ENCODE data around the gene RCAN3.
"Not testable (repeated sequence)": the region's sequence is repeated elsewhere in the genome, so short reads cannot be mapped to it uniquely, and the experiment has no call there.

The RCAN3 gene

DNA sequence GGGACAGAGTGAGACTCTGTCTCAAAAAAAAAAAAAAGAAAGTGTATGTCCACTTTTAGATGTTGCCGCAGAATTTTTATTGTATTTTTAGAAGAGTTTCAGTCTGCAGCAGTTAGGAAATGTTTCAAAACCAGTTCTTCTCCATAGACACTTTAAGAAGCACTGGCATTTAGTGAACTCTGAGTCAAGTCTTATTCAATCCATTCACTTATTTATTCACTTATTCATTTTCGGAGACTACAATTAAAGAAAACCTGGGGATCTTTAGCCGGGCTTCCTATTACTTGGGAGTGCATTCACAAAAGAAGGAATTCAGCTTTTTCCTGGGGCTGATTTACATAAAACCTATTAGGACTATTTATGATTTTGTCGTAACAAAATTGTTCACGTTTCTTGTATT lies 12.3 kb downstream of the RCAN3 start:
- no peak for DNase-seq

DNA sequence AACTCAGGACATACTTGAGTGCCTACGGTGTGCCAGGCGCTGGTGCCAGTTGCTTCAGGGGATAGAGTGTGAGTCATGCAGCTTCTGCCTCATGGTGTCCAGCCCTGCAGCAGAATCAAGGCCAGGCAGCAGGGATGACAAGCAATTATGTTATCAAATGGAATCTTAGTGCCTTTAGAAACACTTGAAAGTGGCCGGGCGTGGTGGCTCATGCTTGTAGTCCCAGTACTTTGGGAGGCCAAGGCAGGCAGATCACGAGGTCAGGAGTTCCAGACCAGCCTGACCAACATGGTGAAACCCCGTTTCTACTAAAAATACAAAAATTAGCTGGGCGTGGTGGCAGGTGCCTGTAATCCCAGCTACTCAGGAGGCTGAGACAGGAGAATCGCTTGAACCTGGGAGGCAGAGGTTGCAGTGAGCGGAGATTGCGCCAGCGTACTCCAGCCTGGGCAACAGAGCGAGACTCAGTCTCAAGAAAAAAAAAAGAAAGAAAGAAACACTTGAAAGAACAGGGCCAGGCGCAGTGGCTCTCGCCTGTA lies 13.1 kb downstream of the RCAN3 start:
- not testable (repeated sequence) for DNase-seq

GRCh38 chr1:24516506-24516905 lies 13.9 kb downstream of the RCAN3 start:
- no peak for DNase-seq

DNA sequence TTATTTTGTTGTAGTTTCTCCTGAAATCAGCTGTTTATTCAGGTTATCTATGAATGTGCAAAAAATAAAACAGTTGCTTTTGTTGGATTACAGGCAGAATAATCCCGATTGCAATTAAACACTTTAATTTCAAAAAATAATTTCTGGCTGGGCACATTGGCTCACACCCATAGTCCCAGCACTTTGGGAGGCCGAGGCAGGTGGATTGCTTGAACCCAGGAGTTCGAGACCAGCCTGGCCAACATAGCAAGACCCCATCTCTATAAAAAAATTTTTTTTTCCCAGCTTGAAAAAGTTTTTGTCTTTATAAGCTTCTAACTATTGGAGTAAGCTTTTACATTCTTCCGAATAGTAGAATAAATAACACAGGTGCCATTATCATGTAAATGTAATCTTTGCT lies 15.3 kb downstream of the RCAN3 start:
- no peak for DNase-seq

DNA sequence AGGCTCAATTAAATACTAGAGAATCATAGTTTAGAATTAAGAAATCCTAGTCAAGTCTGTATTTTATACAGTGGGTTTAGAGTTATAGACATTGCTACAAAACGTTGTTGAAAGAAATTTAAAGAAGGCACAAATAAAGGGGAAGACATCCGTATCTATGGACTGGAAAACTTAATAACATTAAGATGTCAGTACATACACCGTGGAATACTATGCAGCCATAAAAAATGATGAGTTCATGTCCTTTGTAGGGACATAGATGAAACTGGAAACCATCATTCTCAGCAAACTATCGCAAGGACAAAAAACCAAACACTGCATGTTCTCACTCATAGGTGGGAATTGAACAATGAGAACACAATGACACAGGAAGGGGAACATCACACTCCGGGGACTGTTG lies 17.6 kb downstream of the RCAN3 start:
- DNase-seq, result not testable (repeated sequence)

DNA sequence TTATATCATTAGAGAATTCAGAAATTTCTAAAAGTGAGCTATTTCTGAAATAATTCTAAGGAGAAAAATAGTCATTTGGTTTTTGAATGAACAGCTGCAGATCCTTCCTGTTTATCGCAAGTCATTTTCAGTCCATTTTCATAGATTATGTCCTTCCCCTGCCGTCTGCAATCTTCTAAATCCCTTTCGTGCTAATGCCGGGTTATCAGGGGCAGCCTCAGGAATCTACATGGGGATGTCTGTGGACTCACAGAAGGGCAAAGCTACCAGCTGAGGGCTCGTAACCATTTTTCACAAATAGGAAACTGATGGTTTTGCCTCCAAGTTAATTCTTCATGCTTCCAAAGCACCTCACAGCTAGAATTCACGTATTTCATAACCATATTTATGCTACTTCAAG lies 23.0 kb downstream of the RCAN3 start:
- DNase-seq, result no peak

DNA sequence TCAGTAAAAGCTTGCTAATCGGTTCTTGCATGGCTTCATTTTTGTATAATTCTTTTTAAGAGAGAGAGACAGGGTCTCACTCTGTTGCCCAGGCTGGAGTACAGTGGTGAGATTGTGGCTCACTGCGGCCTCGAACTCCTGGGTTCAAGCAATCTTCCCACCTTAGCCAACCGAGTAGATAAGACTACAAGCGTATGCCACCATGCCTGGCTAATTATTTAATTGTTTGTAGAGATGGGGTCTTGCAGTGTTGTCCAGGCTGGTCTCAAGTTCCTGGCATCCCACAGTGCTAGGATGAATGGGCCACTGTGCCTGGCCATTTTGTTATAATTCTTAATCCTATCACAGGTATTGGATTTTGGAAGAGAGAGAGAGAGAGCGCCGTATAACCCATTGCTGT lies 23.4 kb downstream of the RCAN3 start:
- DNase-seq, result no peak

DNA sequence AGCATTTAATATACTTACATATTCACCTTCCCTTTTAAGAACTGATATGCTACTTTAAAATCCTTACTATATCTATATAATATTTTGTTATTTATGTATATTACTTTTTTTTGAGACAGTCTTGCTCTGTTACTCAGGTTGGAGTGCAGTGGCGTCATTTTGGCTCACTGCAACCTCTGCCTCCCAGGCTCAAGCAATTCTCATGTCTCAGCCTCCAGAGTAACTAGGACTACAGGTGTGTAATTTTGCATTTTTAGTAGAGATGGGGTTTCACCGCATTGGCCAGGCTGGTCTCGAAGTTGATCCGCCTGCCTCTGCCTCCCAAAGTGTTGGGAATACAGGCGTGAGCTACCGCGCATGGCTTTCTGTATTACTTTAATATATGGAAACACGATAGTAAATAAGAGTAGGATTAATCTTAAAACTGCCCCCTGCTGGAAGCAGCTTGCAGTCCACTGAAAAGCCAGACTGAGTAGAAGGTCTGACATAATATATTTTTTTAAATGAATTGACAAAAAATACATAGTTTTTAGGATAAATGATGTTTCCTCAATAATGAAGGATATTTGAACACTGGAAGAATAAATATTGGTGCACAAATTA lies 24.4 kb downstream of the RCAN3 start:
- no peak for DNase-seq

DNA sequence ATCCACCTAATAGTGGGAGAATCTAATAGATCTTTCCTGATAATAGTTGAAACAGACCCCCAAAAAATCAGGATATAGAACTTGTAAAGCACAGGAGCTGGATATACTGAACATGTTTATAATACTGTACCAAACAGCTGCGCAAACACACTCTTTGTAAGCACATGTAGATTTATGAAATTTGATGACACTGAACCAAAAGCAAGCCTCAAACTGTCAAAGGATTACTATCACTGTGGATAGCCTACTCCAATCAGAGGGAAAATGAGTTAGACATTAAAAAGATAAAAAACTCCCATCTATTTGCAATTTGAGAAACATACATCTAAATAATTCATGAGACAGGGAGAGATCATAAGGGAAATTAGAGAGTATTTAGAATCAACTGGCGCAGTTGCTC lies 26.1 kb downstream of the RCAN3 start:
- no peak for DNase-seq

GRCh38 chr1:24529292-24529691 lies 26.7 kb downstream of the RCAN3 start:
- not testable (repeated sequence) for DNase-seq

- no peak for DNase-seq
These were observed 32.4 kb downstream of the RCAN3 start for GRCh38 chr1:24535021-24535424.

GRCh38 chr1:24535778-24536177 lies 33.1 kb downstream of the RCAN3 start:
- DNase-seq, result no peak

- DNase-seq, result no peak
These were observed 33.8 kb downstream of the RCAN3 start for GRCh38 chr1:24536391-24536840.

GRCh38 chr1:24540051-24540905 lies 37.6 kb downstream of the RCAN3 start:
- DNase-seq, result no peak

DNA sequence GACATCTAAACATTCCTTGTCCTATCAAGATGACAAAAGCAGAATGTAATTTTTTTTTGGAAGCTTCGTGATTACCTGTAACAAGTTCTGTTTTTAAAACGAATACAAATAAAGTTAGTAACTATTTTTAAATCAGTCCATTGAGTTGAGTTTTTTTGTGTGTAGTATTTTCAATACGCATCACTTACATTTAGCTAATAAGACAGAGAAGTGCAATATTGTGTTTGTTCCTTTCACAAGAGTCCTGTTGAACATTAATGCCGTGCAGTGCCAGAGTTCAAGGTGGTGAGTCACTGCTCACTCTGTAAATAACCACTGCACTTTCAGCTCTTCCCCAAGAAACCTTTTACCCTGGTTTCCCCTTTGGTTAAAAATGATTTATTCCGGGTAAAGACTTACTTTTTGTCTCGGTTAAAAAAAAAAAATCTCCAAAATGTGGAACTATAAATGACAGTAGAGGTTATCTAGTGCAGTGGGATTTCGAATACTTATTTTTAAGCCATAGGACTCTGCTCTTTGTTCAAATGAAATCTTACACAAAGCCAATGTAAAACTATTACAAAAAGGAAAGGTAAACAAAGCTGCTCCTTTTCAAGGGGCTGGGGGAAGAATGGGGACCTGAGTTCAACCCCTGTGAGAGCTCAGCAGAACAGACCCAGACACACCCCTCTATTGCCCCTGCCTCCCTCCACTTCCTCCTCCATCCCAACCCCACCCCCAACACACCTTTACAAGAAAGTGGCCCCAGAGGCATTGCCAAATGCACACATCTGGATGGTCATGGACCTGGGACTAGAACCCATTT lies 38.5 kb downstream of the RCAN3 start:
- DNase-seq, result peak in 1 of 2 donors; percentile 29

- DNase-seq, result no peak
These were observed 39.2 kb downstream of the RCAN3 start for GRCh38 chr1:24541711-24542346.

DNA sequence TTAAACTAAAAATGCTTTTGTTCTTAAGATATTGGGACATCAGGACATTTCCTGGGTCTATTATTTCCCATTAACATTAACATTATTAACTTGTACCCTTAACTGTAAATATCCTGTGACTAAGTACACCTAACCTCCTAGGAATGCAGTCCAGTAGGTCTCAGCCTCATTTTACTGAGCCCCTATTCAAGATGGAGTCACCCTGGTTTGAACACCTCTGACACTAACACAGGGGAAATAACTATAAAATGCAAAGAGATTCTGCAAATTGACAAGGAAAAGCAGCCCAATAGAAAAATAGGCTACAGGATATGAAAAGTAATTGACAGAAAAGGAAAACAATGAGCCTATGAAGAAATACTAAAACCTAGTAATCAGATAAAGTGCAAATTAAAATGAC lies 41.6 kb downstream of the RCAN3 start:
- DNase-seq, result no peak

GRCh38 chr1:24545662-24546061 lies 43.0 kb downstream of the RCAN3 start:
- no peak for DNase-seq

GRCh38 chr1:24547195-24547594 lies 44.6 kb downstream of the RCAN3 start:
- DNase-seq, result no peak

GRCh38 chr1:24548070-24548469 lies 45.4 kb downstream of the RCAN3 start:
- no peak for DNase-seq

- DNase-seq, result not testable (repeated sequence)
These were observed 46.6 kb downstream of the RCAN3 start for GRCh38 chr1:24549210-24549609.

DNA sequence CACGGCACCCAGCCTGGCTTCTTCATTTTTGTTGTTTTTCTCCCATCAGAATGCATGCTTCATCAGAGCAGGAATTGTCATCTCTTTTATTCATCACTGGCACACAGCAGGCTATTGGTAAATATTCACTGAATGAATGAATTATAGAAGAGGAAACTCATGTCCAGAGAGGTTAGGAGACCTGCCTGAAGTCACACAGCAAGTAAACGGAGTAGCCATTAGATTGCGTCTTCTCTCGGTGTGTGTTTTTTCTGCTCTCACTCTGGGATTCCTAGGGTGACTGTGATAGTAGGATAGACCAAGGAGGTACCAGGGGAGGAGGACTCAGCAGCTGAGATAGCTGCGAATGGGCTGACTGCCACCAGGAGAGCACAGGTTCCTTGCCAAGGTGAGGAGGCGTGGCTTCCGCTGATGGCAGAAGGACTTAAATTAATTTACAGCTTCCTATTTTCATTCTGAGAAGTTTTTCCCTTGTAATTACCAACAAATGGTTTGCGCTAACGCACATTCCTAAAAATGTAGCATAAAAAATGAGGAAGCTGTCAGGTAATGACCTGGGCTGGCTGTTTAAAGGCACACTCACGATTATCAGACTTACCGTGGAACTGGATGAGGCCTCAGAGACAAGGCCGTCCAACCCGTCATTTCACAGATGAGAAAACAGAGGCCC lies 48.8 kb downstream of the RCAN3 start:
- DNase-seq, result no peak

Data from bone marrow (tissue), 2 donors.